Ovary (tissue), 3 donors: Measurements from ENCODE around the gene CTSH.

Experiments
- EP300 ChIP-seq: sonication (generic); formaldehyde crosslinking; IDR thresholded peaks from one replicate; pipeline ENCODE4 v1.6.1; 2017; ENCODE audit warnings: antibody characterized with exemption
- POLR2A ChIP-seq: fragments of 450-650 bp; IDR thresholded peaks from one replicate; pipeline ENCODE4 v1.6.1; 2017; ENCODE audit warnings: antibody characterized with exemption, mild to moderate bottlenecking, moderate library complexity
- TF ChIP-seq, protein P1 (sequence below), 3 donors: fragments of 450-650 bp in 2 of 3; fragments of 200-600 bp in 1 of 3; IDR thresholded peaks; one replicate each; pipeline versions ENCODE4 v1.5.1 to v1.8.0; 2016 to 2022; ENCODE audit warnings: antibody characterized with exemption in 3 of 3, mild to moderate bottlenecking in 1 of 3
- donor health status: DM: no; HTN: no; CAD: no.

DNA sequence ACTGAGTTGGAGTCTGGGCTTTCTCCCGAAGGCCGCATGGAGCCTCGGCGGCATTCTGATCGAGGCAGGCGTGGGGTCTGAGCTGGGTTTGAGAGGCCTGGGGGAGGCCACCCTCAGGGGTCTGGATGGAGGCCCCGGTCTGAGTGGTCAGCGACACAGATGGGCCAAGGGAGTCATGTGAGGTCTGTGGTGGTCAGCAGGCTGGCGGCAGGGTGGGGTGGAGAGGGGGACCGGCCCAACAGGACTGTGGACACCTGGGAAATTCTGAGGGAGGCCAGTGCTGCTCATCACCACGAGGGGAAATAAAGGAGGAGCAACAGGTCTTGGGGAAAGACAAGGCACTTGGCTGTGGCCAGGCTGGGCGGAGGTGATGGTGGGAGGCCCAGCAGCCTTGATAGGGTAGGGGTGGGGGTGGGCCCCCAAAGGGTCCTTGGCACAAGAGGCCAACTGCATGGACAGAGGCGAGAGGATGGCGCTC lies 16.2 kb downstream of the CTSH start:
- TF ChIP-seq, protein P1, sequence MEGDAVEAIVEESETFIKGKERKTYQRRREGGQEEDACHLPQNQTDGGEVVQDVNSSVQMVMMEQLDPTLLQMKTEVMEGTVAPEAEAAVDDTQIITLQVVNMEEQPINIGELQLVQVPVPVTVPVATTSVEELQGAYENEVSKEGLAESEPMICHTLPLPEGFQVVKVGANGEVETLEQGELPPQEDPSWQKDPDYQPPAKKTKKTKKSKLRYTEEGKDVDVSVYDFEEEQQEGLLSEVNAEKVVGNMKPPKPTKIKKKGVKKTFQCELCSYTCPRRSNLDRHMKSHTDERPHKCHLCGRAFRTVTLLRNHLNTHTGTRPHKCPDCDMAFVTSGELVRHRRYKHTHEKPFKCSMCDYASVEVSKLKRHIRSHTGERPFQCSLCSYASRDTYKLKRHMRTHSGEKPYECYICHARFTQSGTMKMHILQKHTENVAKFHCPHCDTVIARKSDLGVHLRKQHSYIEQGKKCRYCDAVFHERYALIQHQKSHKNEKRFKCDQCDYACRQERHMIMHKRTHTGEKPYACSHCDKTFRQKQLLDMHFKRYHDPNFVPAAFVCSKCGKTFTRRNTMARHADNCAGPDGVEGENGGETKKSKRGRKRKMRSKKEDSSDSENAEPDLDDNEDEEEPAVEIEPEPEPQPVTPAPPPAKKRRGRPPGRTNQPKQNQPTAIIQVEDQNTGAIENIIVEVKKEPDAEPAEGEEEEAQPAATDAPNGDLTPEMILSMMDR (IDR thresholded peaks at IDR 0.05), result no peak
- no peak for TF ChIP-seq POLR2A
- TF ChIP-seq EP300, result no peak
